Measurements from ENCODE around the gene MAPT. TPM values are rescaled to one million over a fixed set of nuclear protein-coding genes. Genes with fewer than 3 reads are reported as not detected.
"Not testable (repeated sequence)": the region's sequence is repeated elsewhere in the genome, so short reads cannot be mapped to it uniquely, and the experiment has no call there.

The MAPT gene
- total and polyA plus RNA-seq, 2 of the 13 experiments (the other 11 are each of a cell fraction or from before 2014, with no cell fraction given) = 2.1 to 2.8 TPM

GRCh38 chr17:45861165-45861564 lies 33.2 kb upstream of the MAPT start (continued):
- TF ChIP-seq TBX3 (IDR thresholded peaks at IDR 0.05; ENCODE audit: borderline replicate concordance) (no peak), HIC2 (CRISPR knock-in tag; IDR thresholded peaks at IDR 0.05; ENCODE audit: low read depth) (no peak), BCL3 (CRISPR knock-in tag; IDR thresholded peaks at IDR 0.05) (no peak), ARHGAP35 (CRISPR knock-in tag; IDR thresholded peaks at IDR 0.05; ENCODE audit: borderline replicate concordance) (no peak), ZNF136 (CRISPR knock-in tag; IDR thresholded peaks at IDR 0.05; ENCODE audit: low read depth) (no peak)

- DNase-seq (ENCODE audit: low spot score); H4K20me1 ChIP-seq (ENCODE audit: insufficient read depth, low read length); H3K9me3 ChIP-seq (ENCODE audit: low read length); H3K9ac ChIP-seq (ENCODE audit: insufficient read depth, low read depth, low read length); H2AFZ ChIP-seq (ENCODE audit: low read length); POLR2A ChIA-PET; H3K4me1 ChIP-seq (ENCODE audit: insufficient read depth, low read length); H3K4me2 ChIP-seq (ENCODE audit: low read depth, low read length); intact Hi-C loops (cut with micrococcal nuclease; ENCODE audit: unreplicated experiment); H3K27ac ChIP-seq (ENCODE audit: extremely low read length, insufficient read depth, low read length); FAIRE-seq; ATAC-seq; H3K36me3 ChIP-seq (replicated peaks in 1 of 2; ENCODE audit: control insufficient read depth in 1 of 2, insufficient read depth in 2 of 2, low read length in 2 of 2); BruUV-seq (replicated peaks); CTCF ChIA-PET (ENCODE audit: low intra/inter-chr PET ratio, low total read pairs); in situ Hi-C loops (cut with HindIII; ENCODE audit: extremely low pct_ligation_motif_present, low pct_unique_long_range_greater_than_20kb); H3K4me3 ChIP-seq (replicated peaks in 1 of 3; ENCODE audit: insufficient read depth in 1 of 3, low read depth in 2 of 3, low read length in 3 of 3); H3K79me2 ChIP-seq (ENCODE audit: insufficient read depth, low read length): not testable (repeated sequence)
- WGBS (ENCODE audit: low lambda C conversion rate) = 37% methylated on average over 8 of the region's 9 CpGs
- TF ChIP-seq MAFF (IDR thresholded peaks at IDR 0.05; ENCODE audit: low read depth, low read length) (peak; percentile 86), MAFK (conservative IDR thresholded peaks at IDR 0.05 in 1 of 2, IDR thresholded peaks at IDR 0.05 in 1 of 2; ENCODE audit: low read length in 2 of 2) (peak; percentile 85 to 91)
- peaks cover 7 to 46% of the 10 kb centered on the region in 2 experiments; a peak in 4 of 5 replicates for H3K27me3 ChIP-seq (ENCODE audit: control insufficient read depth in 1 of 2, insufficient read depth in 2 of 2, low read length in 2 of 2)
Measured at GRCh38 chr17:45862127-45862526, 32.2 kb upstream of the MAPT start.

Measured in HepG2 (cell line).